ENCODE data around the gene PHF11. TPM values are rescaled to one million over a fixed set of nuclear protein-coding genes. Genes with fewer than 3 reads are reported as not detected.

Gene PHF11
- total and polyA plus RNA-seq, 4 donors = 40.4 to 76.2 (median 46.3) TPM

- WGBS, 2 donors = 81 to 97% methylated on average over 4 of the region's 4 CpGs
- no peak for TF ChIP-seq CTCF (IDR thresholded peaks at IDR 0.05; ENCODE audit: control extremely low read depth, extremely low read depth)
- Histone ChIP-seq H3K27me3 (ENCODE audit: control insufficient read depth in 3 of 3, insufficient read depth in 3 of 3, low read length in 2 of 3) (no peaks in the 10 kb centered on the region), H3K36me3 (ENCODE audit: control insufficient read depth in 4 of 4, insufficient read depth in 4 of 4, low read length in 4 of 4) (peaks cover 17 to 24% (median 21%) of the 10 kb centered on the region in 4 donors), H3K4me1 (ENCODE audit: control insufficient read depth in 5 of 5, insufficient read depth in 5 of 5, low read length in 5 of 5) (no peaks in the 10 kb centered on the region), H3K4me3 (no peak overlapping the region), H3K27ac (ENCODE audit: low read depth in 1 of 2, low read length in 1 of 2) (no peak overlapping the region), H3K9me3 (ENCODE audit: control insufficient read depth in 4 of 4, insufficient read depth in 3 of 4, low read length in 3 of 4) (no peaks in the 10 kb centered on the region), H3K9ac (ENCODE audit: insufficient read depth in 1 of 2, low read length in 2 of 2) (no peak overlapping the region)
- ATAC-seq (ENCODE audit: insufficient read depth, low FRiP score) (no peak), DNase-seq (no peak)
Measured at GRCh38 chr13:49545661-49546060, 49.9 kb downstream of the PHF11 start.

GRCh38 chr13:49546561-49546960 is 50.8 kb downstream of the PHF11 start:
- 96 to 98% methylated on average over 9 of the region's 9 CpGs for WGBS, 2 donors
- Histone ChIP-seq H3K27ac (ENCODE audit: low read depth in 1 of 2, low read length in 1 of 2) (no peak overlapping the region), H3K9ac (ENCODE audit: insufficient read depth in 1 of 2, low read length in 2 of 2) (no peak overlapping the region), H3K4me1 (ENCODE audit: control insufficient read depth in 5 of 5, insufficient read depth in 5 of 5, low read length in 5 of 5) (no peaks in the 10 kb centered on the region), H3K4me3 (no peak overlapping the region), H3K9me3 (ENCODE audit: control insufficient read depth in 4 of 4, insufficient read depth in 3 of 4, low read length in 3 of 4) (no peaks in the 10 kb centered on the region), H3K27me3 (ENCODE audit: control insufficient read depth in 3 of 3, insufficient read depth in 3 of 3, low read length in 2 of 3) (no peaks in the 10 kb centered on the region), H3K36me3 (ENCODE audit: control insufficient read depth in 4 of 4, insufficient read depth in 4 of 4, low read length in 4 of 4) (peaks cover 15 to 26% (median 19%) of the 10 kb centered on the region in 4 donors)
- ATAC-seq (ENCODE audit: insufficient read depth, low FRiP score) (no peak), DNase-seq (no peak)
- no peak for TF ChIP-seq CTCF (IDR thresholded peaks at IDR 0.05; ENCODE audit: control extremely low read depth, extremely low read depth)

GRCh38 chr13:49549289-49549688 is 53.5 kb downstream of the PHF11 start:
- Histone ChIP-seq H3K9me3 (ENCODE audit: control insufficient read depth in 4 of 4, insufficient read depth in 3 of 4, low read length in 3 of 4) (no peaks in the 10 kb centered on the region), H3K27me3 (ENCODE audit: control insufficient read depth in 3 of 3, insufficient read depth in 3 of 3, low read length in 2 of 3) (no peaks in the 10 kb centered on the region), H3K36me3 (ENCODE audit: control insufficient read depth in 4 of 4, insufficient read depth in 4 of 4, low read length in 4 of 4) (peaks cover 18 to 26% (median 20%) of the 10 kb centered on the region in 4 donors), H3K4me3 (no peak overlapping the region), H3K27ac (ENCODE audit: low read depth in 1 of 2, low read length in 1 of 2) (no peak overlapping the region), H3K4me1 (ENCODE audit: control insufficient read depth in 5 of 5, insufficient read depth in 5 of 5, low read length in 5 of 5) (no peaks in the 10 kb centered on the region), H3K9ac (ENCODE audit: insufficient read depth in 1 of 2, low read length in 2 of 2) (no peak overlapping the region)
- WGBS, 2 donors = 84 to 86% methylated on average over 15 of the region's 15 CpGs
- ATAC-seq (ENCODE audit: insufficient read depth, low FRiP score) = no peak
- no peak for TF ChIP-seq CTCF (IDR thresholded peaks at IDR 0.05; ENCODE audit: control extremely low read depth, extremely low read depth)
- no peak for DNase-seq
